GM23338 (cell line): ENCODE results near the gene PARD3.

Experiments used
- CREB1 ChIP-seq: fragments of 250-450 bp; sonication (Bioruptor Pico); IDR thresholded peaks from 2 replicates; pipeline ENCODE4 v1.5.0; 2020; ENCODE audit warnings: low read depth, mild to moderate bottlenecking, moderate library complexity
- EZH2 ChIP-seq: fragments of 200-600 bp; sonication (generic); IDR thresholded peaks from one replicate; pipeline ENCODE4 v1.8.0; 2017; ENCODE audit warnings: antibody characterized with exemption, mild to moderate bottlenecking, low read depth; ENCODE audit not compliant: unreplicated experiment
- EZH2phosphoT487 ChIP-seq: fragments of 200-600 bp; sonication (generic); IDR thresholded peaks from one replicate; pipeline ENCODE4 v1.8.1; 2018; ENCODE audit warnings: antibody characterized with exemption; ENCODE audit not compliant: unreplicated experiment
- JUNB ChIP-seq: IDR thresholded peaks from one replicate; pipeline ENCODE4 v1.6.1; 2016; ENCODE audit warnings: antibody characterized with exemption; ENCODE audit not compliant: unreplicated experiment
- NANOG ChIP-seq: IDR thresholded peaks from 2 replicates; pipeline ENCODE4 v1.6.1; 2016; ENCODE audit warnings: antibody characterized with exemption, borderline replicate concordance
- POLR2AphosphoS5 ChIP-seq: IDR thresholded peaks from 2 replicates; pipeline ENCODE4 v1.6.1; 2016; ENCODE audit warnings: antibody characterized with exemption, low read depth
- STAT1 ChIP-seq: IDR thresholded peaks from one replicate; pipeline ENCODE4 v1.6.1; 2016; ENCODE audit warnings: antibody characterized with exemption; ENCODE audit not compliant: unreplicated experiment
- ZNF331 ChIP-seq: fragments of 250-450 bp; sonication (Bioruptor Pico); IDR thresholded peaks from 2 replicates; pipeline ENCODE4 v1.5.0; 2020; ENCODE audit warnings: low read depth, mild to moderate bottlenecking, moderate library complexity
- TF ChIP-seq, protein P1 (sequence below), 2 experiments: fragments of 200-600 bp in 1 of 2; sonication (generic) in 1 of 2; conservative IDR thresholded peaks; 2 replicates each; pipeline versions ENCODE4 v1.5.1 to v1.6.1; 2016 to 2017; ENCODE audit warnings: antibody characterized with exemption in 2 of 2, low read depth in 2 of 2, mild to moderate bottlenecking in 2 of 2, moderate library complexity in 1 of 2
- TF ChIP-seq, protein P2 (sequence below): IDR thresholded peaks from one replicate; pipeline ENCODE4 v1.6.1; 2018; ENCODE audit warnings: antibody characterized with exemption; ENCODE audit not compliant: unreplicated experiment
- TF ChIP-seq, protein P3 (sequence below): IDR thresholded peaks from 2 replicates; pipeline ENCODE4 v1.6.1; 2016; ENCODE audit warnings: antibody characterized with exemption

DNA sequence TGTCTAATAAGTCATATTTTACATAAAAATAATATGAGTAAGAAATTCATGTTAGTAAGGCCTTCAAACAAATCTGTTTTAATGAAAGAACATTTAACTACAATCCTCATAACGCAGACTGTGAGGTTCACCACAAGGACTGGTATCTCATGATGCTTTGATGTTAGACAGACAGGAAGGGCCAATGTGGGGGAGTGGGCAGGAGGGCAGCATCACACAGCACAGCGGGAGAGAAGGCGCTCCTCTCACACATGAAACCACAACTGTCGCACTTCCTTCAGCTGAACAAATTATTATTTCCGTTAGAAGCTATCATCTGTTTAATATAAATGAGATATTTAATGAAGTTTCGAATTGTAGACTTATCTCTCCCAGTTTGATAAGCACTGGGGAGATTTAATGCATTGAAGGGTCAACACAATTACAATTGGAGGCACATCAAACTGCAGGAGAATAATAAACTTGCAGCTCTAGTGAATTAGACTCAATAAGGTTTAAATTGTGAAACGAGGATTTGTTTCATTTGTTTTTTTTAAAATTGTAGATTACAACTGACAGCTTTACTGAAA lies 466.1 kb downstream of the PARD3 start:
- TF ChIP-seq, protein P1, sequence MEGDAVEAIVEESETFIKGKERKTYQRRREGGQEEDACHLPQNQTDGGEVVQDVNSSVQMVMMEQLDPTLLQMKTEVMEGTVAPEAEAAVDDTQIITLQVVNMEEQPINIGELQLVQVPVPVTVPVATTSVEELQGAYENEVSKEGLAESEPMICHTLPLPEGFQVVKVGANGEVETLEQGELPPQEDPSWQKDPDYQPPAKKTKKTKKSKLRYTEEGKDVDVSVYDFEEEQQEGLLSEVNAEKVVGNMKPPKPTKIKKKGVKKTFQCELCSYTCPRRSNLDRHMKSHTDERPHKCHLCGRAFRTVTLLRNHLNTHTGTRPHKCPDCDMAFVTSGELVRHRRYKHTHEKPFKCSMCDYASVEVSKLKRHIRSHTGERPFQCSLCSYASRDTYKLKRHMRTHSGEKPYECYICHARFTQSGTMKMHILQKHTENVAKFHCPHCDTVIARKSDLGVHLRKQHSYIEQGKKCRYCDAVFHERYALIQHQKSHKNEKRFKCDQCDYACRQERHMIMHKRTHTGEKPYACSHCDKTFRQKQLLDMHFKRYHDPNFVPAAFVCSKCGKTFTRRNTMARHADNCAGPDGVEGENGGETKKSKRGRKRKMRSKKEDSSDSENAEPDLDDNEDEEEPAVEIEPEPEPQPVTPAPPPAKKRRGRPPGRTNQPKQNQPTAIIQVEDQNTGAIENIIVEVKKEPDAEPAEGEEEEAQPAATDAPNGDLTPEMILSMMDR (conservative IDR thresholded peaks at IDR 0.05; ENCODE audit: low read depth in 2 of 2): no peak
- TF ChIP-seq, protein P2, sequence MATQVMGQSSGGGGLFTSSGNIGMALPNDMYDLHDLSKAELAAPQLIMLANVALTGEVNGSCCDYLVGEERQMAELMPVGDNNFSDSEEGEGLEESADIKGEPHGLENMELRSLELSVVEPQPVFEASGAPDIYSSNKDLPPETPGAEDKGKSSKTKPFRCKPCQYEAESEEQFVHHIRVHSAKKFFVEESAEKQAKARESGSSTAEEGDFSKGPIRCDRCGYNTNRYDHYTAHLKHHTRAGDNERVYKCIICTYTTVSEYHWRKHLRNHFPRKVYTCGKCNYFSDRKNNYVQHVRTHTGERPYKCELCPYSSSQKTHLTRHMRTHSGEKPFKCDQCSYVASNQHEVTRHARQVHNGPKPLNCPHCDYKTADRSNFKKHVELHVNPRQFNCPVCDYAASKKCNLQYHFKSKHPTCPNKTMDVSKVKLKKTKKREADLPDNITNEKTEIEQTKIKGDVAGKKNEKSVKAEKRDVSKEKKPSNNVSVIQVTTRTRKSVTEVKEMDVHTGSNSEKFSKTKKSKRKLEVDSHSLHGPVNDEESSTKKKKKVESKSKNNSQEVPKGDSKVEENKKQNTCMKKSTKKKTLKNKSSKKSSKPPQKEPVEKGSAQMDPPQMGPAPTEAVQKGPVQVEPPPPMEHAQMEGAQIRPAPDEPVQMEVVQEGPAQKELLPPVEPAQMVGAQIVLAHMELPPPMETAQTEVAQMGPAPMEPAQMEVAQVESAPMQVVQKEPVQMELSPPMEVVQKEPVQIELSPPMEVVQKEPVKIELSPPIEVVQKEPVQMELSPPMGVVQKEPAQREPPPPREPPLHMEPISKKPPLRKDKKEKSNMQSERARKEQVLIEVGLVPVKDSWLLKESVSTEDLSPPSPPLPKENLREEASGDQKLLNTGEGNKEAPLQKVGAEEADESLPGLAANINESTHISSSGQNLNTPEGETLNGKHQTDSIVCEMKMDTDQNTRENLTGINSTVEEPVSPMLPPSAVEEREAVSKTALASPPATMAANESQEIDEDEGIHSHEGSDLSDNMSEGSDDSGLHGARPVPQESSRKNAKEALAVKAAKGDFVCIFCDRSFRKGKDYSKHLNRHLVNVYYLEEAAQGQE: no peak
- no peak for TF ChIP-seq EZH2phosphoT487
- no peak for TF ChIP-seq POLR2AphosphoS5
- no peak for TF ChIP-seq EZH2
- no peak for TF ChIP-seq NANOG
- TF ChIP-seq JUNB: no peak
- TF ChIP-seq, protein P3, sequence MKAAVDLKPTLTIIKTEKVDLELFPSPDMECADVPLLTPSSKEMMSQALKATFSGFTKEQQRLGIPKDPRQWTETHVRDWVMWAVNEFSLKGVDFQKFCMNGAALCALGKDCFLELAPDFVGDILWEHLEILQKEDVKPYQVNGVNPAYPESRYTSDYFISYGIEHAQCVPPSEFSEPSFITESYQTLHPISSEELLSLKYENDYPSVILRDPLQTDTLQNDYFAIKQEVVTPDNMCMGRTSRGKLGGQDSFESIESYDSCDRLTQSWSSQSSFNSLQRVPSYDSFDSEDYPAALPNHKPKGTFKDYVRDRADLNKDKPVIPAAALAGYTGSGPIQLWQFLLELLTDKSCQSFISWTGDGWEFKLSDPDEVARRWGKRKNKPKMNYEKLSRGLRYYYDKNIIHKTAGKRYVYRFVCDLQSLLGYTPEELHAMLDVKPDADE: no peak
- no peak for TF ChIP-seq STAT1
- TF ChIP-seq CREB1 (CRISPR knock-in tag): no peak
- no peak for TF ChIP-seq ZNF331 (CRISPR knock-in tag)
